HG02588 (cell line): ENCODE measurements around the gene DZIP3.
"Not testable (repeated sequence)": the region's sequence is repeated elsewhere in the genome, so short reads cannot be mapped to it uniquely, and the experiment has no call there.

Experiments used
- ATAC-seq: cut with Tn5 transposase; IDR thresholded peaks from one replicate; pipeline ENCODE4 v1.9.1; 2021; ENCODE audit warnings: mild to moderate bottlenecking, moderate library complexity; ENCODE audit not compliant: unreplicated experiment

Gene DZIP3

GRCh38 chr3:108677811-108678210, 88.3 kb downstream of the DZIP3 start:
- ATAC-seq, result no peak

- not testable (repeated sequence) for ATAC-seq
Observed at GRCh38 chr3:108692286-108692685, 102.8 kb downstream of the DZIP3 start.

GRCh38 chr3:108698461-108698860, 108.9 kb downstream of the DZIP3 start:
- no peak for ATAC-seq

- ATAC-seq, result no peak
Observed at GRCh38 chr3:108705045-108705444, 115.5 kb downstream of the DZIP3 start.

GRCh38 chr3:108713009-108713516, 123.5 kb downstream of the DZIP3 start:
- no peak for ATAC-seq

GRCh38 chr3:108713816-108714215, 124.3 kb downstream of the DZIP3 start:
- no peak for ATAC-seq

- no peak for ATAC-seq
Observed at GRCh38 chr3:108718454-108718853, 128.9 kb downstream of the DZIP3 start.

GRCh38 chr3:108719178-108719806, 129.8 kb downstream of the DZIP3 start:
- no peak for ATAC-seq

- no peak for ATAC-seq
Observed at GRCh38 chr3:108722724-108723123, 133.2 kb downstream of the DZIP3 start.

GRCh38 chr3:108724101-108724500, 134.6 kb downstream of the DZIP3 start:
- ATAC-seq, result no peak

GRCh38 chr3:108728105-108728504, 138.6 kb downstream of the DZIP3 start:
- no peak for ATAC-seq

GRCh38 chr3:108728934-108729333, 139.4 kb downstream of the DZIP3 start:
- ATAC-seq, result no peak

- ATAC-seq, result no peak
Observed at GRCh38 chr3:108736821-108737220, 147.3 kb downstream of the DZIP3 start.

GRCh38 chr3:108742929-108743328, 153.4 kb downstream of the DZIP3 start:
- no peak for ATAC-seq
